Body of pancreas (tissue), 4 donors: ENCODE data around the gene ZNF282. TPM values are rescaled to one million over a fixed set of nuclear protein-coding genes. Genes with fewer than 3 reads are reported as not detected.

ENCODE experiments used
- ATAC-seq: fragments of 150-250 bp; one replicate; pipeline ENCODE4 v1.9.1; 2016
- DNase-seq, 4 donors: peaks; one replicate each; pipeline ENCODE4 v3.0.0-alpha.2; 2019
- H3K27ac ChIP-seq, 4 donors: fragments of 200-600 bp; sonication (generic); 1 replicate in 3 of 4; 2 replicates in 1 of 4; pipeline versions ENCODE4 v1.5.1 to v1.6.1; 2016 to 2019; ENCODE audit warnings: mild to moderate bottlenecking in 1 of 4, mixed read lengths in 1 of 4, moderate library complexity in 1 of 4
- H3K27me3 ChIP-seq, 2 donors: fragments of 200-600 bp; sonication (generic); one replicate each; pipeline ENCODE4 v1.6.0; 2016; ENCODE audit warnings: mild to moderate bottlenecking in 1 of 2
- H3K36me3 ChIP-seq, 2 donors: fragments of 200-600 bp; sonication (generic); replicated peaks in 1 of 2; 2 replicates each; pipeline ENCODE4 v1.5.1; 2016; ENCODE audit warnings: low read depth in 2 of 2; ENCODE audit not compliant: insufficient read depth in 1 of 2
- H3K4me1 ChIP-seq: fragments of 200-600 bp; sonication (generic); one replicate; pipeline ENCODE4 v1.6.0; 2016
- H3K4me3 ChIP-seq, 2 donors: fragments of 200-600 bp; sonication (generic); 1 replicate in 1 of 2; 2 replicates in 1 of 2; pipeline ENCODE4 v1.5.1; 2016 to 2019
- H3K9me3 ChIP-seq, 3 donors: fragments of 200-600 bp; sonication (generic); 1 replicate in 2 of 3; 2 replicates in 1 of 3; pipeline ENCODE4 v1.5.1; 2016
- CTCF ChIP-seq, 7 experiments: fragments of 450-650 bp in 4 of 7; fragments of 200-600 bp in 3 of 7; sonication (generic) in 3 of 7; IDR thresholded peaks; one replicate each; pipeline ENCODE4 v1.5.1; 2016 to 2019; ENCODE audit warnings: antibody characterized with exemption in 7 of 7
- POLR2A ChIP-seq, 3 donors: fragments of 450-650 bp; IDR thresholded peaks; one replicate each; pipeline ENCODE4 v1.6.1; 2016; ENCODE audit warnings: antibody characterized with exemption in 3 of 3, mild to moderate bottlenecking in 2 of 3
- WGBS, 2 donors: methylation state at CpG; one replicate each; pipeline ENCODE4 v1.1.5; 2017; 5-methylcytosine and 5-hydroxymethylcytosine counted together
- intact Hi-C: fragments of 100-400 bp; cut with DNase I; formaldehyde crosslinking; loops from one replicate; pipeline ENCODE4 v1.15.1; 2023
- total RNA-seq, 2 donors: library from RNA; depleted of rRNA; stranded (reverse); fragments of >200 nt; gene quantifications; one replicate each; pipeline ENCODE4 v1.1.0, GENCODE V29; 2016

Gene ZNF282
- total RNA-seq, 2 donors from 2014 or later = 12.7 to 28.0 TPM

GRCh38 chr7:149166630-149167352 is 28.6 kb upstream of the ZNF282 start:
- H3K4me3 ChIP-seq = no peak overlapping the region
- ATAC-seq = no peak
- H3K27ac ChIP-seq = no peak overlapping the region
- no peak for TF ChIP-seq CTCF (IDR thresholded peaks at IDR 0.05)
- TF ChIP-seq POLR2A (IDR thresholded peaks at IDR 0.05) = no peak
- H3K4me1 ChIP-seq = no peaks in the 10 kb centered on the region
- no peaks in the 10 kb centered on the region for H3K9me3 ChIP-seq
- H3K36me3 ChIP-seq = peaks cover 5 to 24% of the 10 kb centered on the region in 2 donors
- DNase-seq = no peak
- intact Hi-C loops = no loop called here
- no peaks in the 10 kb centered on the region for H3K27me3 ChIP-seq

GRCh38 chr7:149171892-149172533 is 23.3 kb upstream of the ZNF282 start:
- DNase-seq (no peak), ATAC-seq (no peak)
- TF ChIP-seq CTCF (IDR thresholded peaks at IDR 0.05) = no peak
- no peak for TF ChIP-seq POLR2A (IDR thresholded peaks at IDR 0.05)
- 78 to 81% methylated on average over 9 of the region's 9 CpGs for WGBS, 2 donors
- no peaks in the 10 kb centered on the region for H3K9me3 ChIP-seq
- H3K36me3 ChIP-seq = peaks cover 3 to 16% of the 10 kb centered on the region in 2 donors
- H3K27me3 ChIP-seq = no peaks in the 10 kb centered on the region
- intact Hi-C loops = no loop called here
- H3K27ac ChIP-seq = no peak overlapping the region
- no peak overlapping the region for H3K4me3 ChIP-seq
- no peaks in the 10 kb centered on the region for H3K4me1 ChIP-seq

- no peak overlapping the region for H3K4me3 ChIP-seq
- no peak overlapping the region for H3K27ac ChIP-seq
- 90% methylated on average over 1 of the region's 1 CpG for WGBS, 2 donors
- peaks cover 0 to 14% of the 10 kb centered on the region in 2 donors for H3K36me3 ChIP-seq
- TF ChIP-seq CTCF (IDR thresholded peaks at IDR 0.05) (no peak), POLR2A (IDR thresholded peaks at IDR 0.05) (no peak)
- intact Hi-C loops = no loop called here
- no peaks in the 10 kb centered on the region for H3K27me3 ChIP-seq
- H3K4me1 ChIP-seq = no peaks in the 10 kb centered on the region
- ATAC-seq (no peak), DNase-seq (no peak)
- H3K9me3 ChIP-seq = no peaks in the 10 kb centered on the region
Measured at GRCh38 chr7:149172534-149172920, 22.8 kb upstream of the ZNF282 start.

GRCh38 chr7:149175150-149175549 is 20.2 kb upstream of the ZNF282 start:
- intact Hi-C loops = no loop called here
- TF ChIP-seq CTCF (IDR thresholded peaks at IDR 0.05) (no peak), POLR2A (IDR thresholded peaks at IDR 0.05) (no peak)
- peaks cover 6 to 21% of the 10 kb centered on the region in 2 donors for H3K36me3 ChIP-seq
- no peak overlapping the region for H3K27ac ChIP-seq
- ATAC-seq = no peak
- no peaks in the 10 kb centered on the region for H3K9me3 ChIP-seq
- H3K4me3 ChIP-seq = no peak overlapping the region
- no peak for DNase-seq
- H3K27me3 ChIP-seq = no peaks in the 10 kb centered on the region
- no peaks in the 10 kb centered on the region for H3K4me1 ChIP-seq
- 85 to 91% methylated on average over 2 of the region's 2 CpGs for WGBS, 2 donors

GRCh38 chr7:149179241-149179640 is 16.1 kb upstream of the ZNF282 start:
- Histone ChIP-seq H3K4me1 (no peaks in the 10 kb centered on the region), H3K4me3 (no peak overlapping the region), H3K36me3 (peaks cover 6 to 19% of the 10 kb centered on the region in 2 donors), H3K27me3 (no peaks in the 10 kb centered on the region), H3K9me3 (no peaks in the 10 kb centered on the region), H3K27ac (no peak overlapping the region)
- TF ChIP-seq CTCF (IDR thresholded peaks at IDR 0.05) = no peak
- TF ChIP-seq POLR2A (IDR thresholded peaks at IDR 0.05) = no peak
- 96 to 97% methylated on average over 13 to 19 of the region's 19 CpGs for WGBS, 2 donors
- ATAC-seq (no peak), DNase-seq (no peak)
- intact Hi-C loops = no loop called here
